Measurements from ENCODE around the gene STARD5.

STARD5 gene

GRCh38 chr15:81259760-81260298 lies 64.1 kb downstream of the STARD5 start:
- Histone ChIP-seq H3K4me1 (no peaks in the 10 kb centered on the region), H3K4me3 (ENCODE audit: low read depth, low read length) (no peak overlapping the region), H3K27me3 (no peaks in the 10 kb centered on the region; the same call in none of the 2 replicates), H3K36me3 (no peaks in the 10 kb centered on the region), H3K9me3 (no peaks in the 10 kb centered on the region)
- TF ChIP-seq CTCF (IDR thresholded peaks at IDR 0.05; ENCODE audit: low read depth, low read length), result no peak
- no peak for DNase-seq
